LNCaP clone FGC (cell line): Measurements from ENCODE around the gene RHEB.

ENCODE experiments used
- DNase-seq: peaks from one replicate; pipeline ENCODE4 v3.0.0-alpha.2; 2011; ENCODE audit warnings: low read depth
- H3K4me3 ChIP-seq: 2 replicates; pipeline ENCODE4 v1.5.1; 2011; ENCODE audit warnings: mild to moderate bottlenecking, low read depth, low read length, control low read depth
- TF ChIP-seq, protein P1 (sequence below): IDR thresholded peaks from 2 replicates; pipeline ENCODE4 v1.5.1; 2012; ENCODE audit warnings: mild to moderate bottlenecking; ENCODE audit not compliant: control insufficient read depth, insufficient read depth; ENCODE audit errors: extremely low read depth

Gene RHEB

DNA sequence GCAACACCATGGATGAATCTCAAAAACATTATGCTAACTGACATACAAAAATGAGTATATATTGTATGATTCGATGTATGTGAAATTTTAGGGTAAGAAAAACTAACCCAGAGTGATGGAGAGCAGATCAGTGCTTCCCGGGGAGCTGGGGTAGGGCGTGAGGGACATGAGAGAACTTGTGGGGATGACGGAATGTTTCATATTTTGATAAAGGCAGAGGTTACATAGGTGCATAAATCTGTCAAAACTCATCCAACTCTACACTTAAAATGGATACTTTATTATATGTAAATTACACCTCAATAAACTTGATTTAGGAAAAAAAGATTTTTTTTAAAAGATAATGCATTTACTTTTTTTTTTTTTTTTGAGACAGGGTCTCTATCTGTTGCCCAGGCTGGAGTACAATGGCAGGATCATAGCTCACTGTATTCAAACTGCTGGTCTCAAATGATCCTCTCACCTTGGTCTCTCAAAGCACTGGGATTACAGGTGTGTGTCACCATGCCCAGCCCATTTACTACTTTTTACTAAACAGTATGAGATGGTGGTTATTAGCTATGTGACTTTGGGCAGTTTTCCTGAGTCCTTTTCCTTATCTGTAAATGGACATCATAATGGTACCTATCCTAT is 13.7 kb downstream of the RHEB start:
- TF ChIP-seq, protein P1, sequence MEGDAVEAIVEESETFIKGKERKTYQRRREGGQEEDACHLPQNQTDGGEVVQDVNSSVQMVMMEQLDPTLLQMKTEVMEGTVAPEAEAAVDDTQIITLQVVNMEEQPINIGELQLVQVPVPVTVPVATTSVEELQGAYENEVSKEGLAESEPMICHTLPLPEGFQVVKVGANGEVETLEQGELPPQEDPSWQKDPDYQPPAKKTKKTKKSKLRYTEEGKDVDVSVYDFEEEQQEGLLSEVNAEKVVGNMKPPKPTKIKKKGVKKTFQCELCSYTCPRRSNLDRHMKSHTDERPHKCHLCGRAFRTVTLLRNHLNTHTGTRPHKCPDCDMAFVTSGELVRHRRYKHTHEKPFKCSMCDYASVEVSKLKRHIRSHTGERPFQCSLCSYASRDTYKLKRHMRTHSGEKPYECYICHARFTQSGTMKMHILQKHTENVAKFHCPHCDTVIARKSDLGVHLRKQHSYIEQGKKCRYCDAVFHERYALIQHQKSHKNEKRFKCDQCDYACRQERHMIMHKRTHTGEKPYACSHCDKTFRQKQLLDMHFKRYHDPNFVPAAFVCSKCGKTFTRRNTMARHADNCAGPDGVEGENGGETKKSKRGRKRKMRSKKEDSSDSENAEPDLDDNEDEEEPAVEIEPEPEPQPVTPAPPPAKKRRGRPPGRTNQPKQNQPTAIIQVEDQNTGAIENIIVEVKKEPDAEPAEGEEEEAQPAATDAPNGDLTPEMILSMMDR, result no peak
- no peak overlapping the region for H3K4me3 ChIP-seq
- no peak for DNase-seq

DNA sequence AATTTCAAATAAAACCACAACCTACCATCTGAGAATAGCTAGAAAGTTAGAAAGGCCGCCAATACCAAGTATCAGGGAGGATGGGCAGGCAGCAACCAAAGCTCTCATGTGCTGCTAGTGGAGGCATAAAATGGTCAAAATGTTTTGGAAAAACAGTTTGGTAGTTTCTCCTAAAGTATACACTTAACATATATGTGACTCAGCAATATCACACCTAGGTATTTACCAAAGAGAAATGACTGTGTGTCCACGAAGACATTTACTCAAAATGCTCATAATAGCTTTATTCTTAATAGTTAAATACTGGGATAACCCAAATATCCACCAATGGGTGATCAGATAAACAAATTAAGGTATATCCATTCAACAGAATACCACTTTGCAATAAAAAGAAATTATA is 14.3 kb downstream of the RHEB start:
- TF ChIP-seq, protein P1, result no peak
- no peak overlapping the region for H3K4me3 ChIP-seq
- DNase-seq, result no peak

DNA sequence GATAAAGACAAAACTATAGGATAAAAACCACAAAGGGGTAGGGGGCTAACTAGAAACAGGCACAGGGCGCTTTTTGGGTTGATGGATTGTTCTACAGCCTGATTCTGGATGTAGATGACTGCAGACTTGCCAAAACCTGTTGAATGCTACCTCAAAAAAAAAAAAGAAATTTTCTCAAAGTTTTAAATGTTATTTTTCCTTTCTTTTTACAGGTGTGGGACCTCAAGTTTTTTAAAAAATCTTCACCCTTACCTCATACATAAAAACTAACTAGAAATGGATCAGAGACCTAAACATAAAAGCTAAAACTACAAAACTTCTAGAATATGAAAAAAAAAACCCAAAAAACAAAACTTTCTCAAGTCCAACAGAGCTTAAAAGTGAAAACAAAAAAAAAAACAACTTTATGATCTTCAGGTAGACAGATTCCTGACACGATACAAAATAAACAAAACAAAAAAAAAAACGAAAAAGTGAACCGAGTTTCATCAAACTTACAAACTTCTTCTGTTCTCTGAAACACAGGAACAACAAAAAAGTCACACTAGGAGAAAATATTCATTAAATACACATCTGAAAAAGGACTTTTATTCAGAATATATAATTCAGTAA is 14.9 kb downstream of the RHEB start:
- no peak overlapping the region for H3K4me3 ChIP-seq
- DNase-seq, result no peak
- TF ChIP-seq, protein P1, result no peak

DNA sequence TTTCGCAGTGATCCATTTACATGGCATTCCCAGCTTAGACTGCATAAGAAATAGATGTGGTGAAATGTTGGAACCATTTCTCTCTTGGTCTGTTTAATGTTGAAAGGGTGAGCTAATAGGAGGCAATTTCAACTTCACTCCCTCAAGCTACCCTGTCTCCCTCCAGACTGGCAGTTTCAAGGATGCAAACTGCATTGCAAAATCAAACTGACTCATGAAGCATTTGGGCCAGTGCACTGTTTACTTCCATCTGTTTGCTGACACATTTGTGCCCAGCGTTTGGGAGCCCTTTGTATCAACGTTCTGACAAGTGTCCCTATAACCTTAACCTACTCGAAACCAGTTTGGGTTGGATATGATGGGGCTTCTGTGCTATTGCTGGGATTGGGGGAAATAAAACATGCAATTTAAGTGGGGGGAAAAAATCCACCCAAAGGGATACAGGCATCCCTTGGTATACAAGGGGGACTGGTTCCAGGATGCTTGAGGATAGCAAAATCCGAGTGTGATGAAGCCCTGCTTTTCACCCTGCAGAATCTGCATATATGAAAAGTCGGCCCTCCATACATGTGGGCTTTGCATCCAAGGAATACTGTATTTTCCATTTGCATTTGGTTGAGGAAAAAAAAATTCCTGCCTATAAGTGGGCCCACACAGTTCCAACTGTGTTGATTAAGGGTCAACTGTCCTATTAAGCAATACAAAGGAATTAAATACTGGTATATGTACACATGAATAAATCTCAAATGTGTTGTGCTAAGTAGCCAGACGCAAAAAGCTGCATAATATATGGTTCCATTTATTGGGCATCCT is 15.6 kb downstream of the RHEB start:
- TF ChIP-seq, protein P1, result no peak
- no peak for DNase-seq
- no peak overlapping the region for H3K4me3 ChIP-seq

DNA sequence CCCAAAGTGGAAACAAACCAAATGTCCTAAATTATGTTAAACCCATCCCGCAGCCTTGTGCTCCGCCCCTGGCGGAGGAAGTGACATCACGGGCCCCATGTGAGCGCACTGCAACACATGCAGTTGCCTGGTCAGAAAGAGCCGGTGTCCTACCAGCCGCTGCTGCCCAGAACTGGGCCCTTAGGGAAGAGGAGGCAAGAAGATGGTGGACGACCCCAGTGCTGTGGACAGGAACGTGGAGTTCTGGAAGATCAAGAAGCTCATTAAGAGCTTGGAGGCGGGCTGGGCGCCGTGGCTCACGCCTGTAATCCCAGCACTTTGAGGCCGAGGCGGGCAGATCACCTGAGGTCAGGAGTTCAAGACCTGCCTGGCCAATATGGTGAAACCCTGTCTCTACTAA is 18.0 kb downstream of the RHEB start:
- no peak overlapping the region for H3K4me3 ChIP-seq
- TF ChIP-seq, protein P1, result no peak
- no peak for DNase-seq

DNA sequence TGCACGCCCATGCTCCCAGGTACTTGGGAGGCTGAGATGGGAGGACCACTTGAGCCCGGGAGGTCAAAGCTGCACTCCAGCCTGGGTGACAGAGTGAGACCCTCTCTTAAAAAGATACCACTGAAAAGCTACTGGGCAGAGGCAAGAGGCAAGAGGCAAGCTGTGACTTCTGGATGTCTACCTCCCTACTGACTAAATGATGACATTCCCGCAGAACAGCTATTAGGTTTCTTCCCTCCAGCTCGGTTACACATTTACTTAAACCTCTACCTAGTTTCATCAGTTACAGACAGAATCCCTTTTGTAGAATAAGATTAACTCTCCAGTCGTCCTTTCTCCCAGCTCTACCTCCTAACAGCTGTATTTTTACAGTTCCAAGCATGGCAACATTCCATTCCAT is 21.2 kb downstream of the RHEB start:
- no peak overlapping the region for H3K4me3 ChIP-seq
- TF ChIP-seq, protein P1, result no peak
- no peak for DNase-seq
